ENCODE data around the gene CD248.
"Not testable (repeated sequence)": the region's sequence is repeated elsewhere in the genome, so short reads cannot be mapped to it uniquely, and the experiment has no call there.

GRCh38 chr11:66320748-66321147, 3.9 kb upstream of the CD248 start:
- TF ChIP-seq CTCF (IDR thresholded peaks at IDR 0.05; ENCODE audit: insufficient read depth, low read length, poor library complexity, severe bottlenecking); EZH2phosphoT487 (conservative IDR thresholded peaks at IDR 0.05; ENCODE audit: low read length): not testable (repeated sequence)
